ENCODE results near the gene PLXNC1.
A peak's percentile ranks its signal among the peaks of the same experiment; 100 is the strongest.

PLXNC1 gene

GRCh38 chr12:94202245-94203180 lies 54.1 kb downstream of the PLXNC1 start:
- no peak for DNase-seq (ENCODE audit: low read depth in 1 of 2, low spot score in 1 of 2)

- no peak for DNase-seq (ENCODE audit: low read depth in 1 of 2, low spot score in 1 of 2)
These were observed 54.8 kb downstream of the PLXNC1 start for GRCh38 chr12:94203181-94203546.

GRCh38 chr12:94203796-94204195 lies 55.4 kb downstream of the PLXNC1 start:
- no peak for DNase-seq (ENCODE audit: low read depth in 1 of 2, low spot score in 1 of 2)

GRCh38 chr12:94204499-94205247 lies 56.3 kb downstream of the PLXNC1 start:
- DNase-seq (ENCODE audit: low read depth in 1 of 2, low spot score in 1 of 2), result no peak

GRCh38 chr12:94205822-94206221 lies 57.4 kb downstream of the PLXNC1 start:
- DNase-seq (ENCODE audit: low read depth in 1 of 2, low spot score in 1 of 2), result no peak

- no peak for DNase-seq (ENCODE audit: low read depth in 1 of 2, low spot score in 1 of 2)
These were observed 58.5 kb downstream of the PLXNC1 start for GRCh38 chr12:94206886-94207285.

GRCh38 chr12:94207467-94207848 lies 59.1 kb downstream of the PLXNC1 start:
- DNase-seq (ENCODE audit: low read depth in 1 of 2, low spot score in 1 of 2), result no peak

GRCh38 chr12:94207849-94208621 lies 59.7 kb downstream of the PLXNC1 start:
- DNase-seq (ENCODE audit: low read depth in 1 of 2, low spot score in 1 of 2), result peak; percentile 4 to 41

GRCh38 chr12:94208622-94208966 lies 60.2 kb downstream of the PLXNC1 start:
- peak; percentile 16 to 33 for DNase-seq (ENCODE audit: low read depth in 1 of 2, low spot score in 1 of 2)

- no peak for DNase-seq (ENCODE audit: low read depth in 1 of 2, low spot score in 1 of 2)
These were observed 60.9 kb downstream of the PLXNC1 start for GRCh38 chr12:94209240-94209639.

GRCh38 chr12:94211021-94211420 lies 62.6 kb downstream of the PLXNC1 start:
- DNase-seq (ENCODE audit: low read depth in 1 of 2, low spot score in 1 of 2), result no peak

- no peak for DNase-seq (ENCODE audit: low read depth in 1 of 2, low spot score in 1 of 2)
These were observed 69.9 kb downstream of the PLXNC1 start for GRCh38 chr12:94218233-94218632.

- DNase-seq (ENCODE audit: low read depth in 1 of 2, low spot score in 1 of 2), result no peak
These were observed 71.4 kb downstream of the PLXNC1 start for GRCh38 chr12:94219622-94220302.

- no peak for DNase-seq (ENCODE audit: low read depth in 1 of 2, low spot score in 1 of 2)
These were observed 72.4 kb downstream of the PLXNC1 start for GRCh38 chr12:94220804-94221203.

- no peak for DNase-seq (ENCODE audit: low read depth in 1 of 2, low spot score in 1 of 2)
These were observed 74.1 kb downstream of the PLXNC1 start for GRCh38 chr12:94222351-94223084.

GRCh38 chr12:94223842-94224241 lies 75.5 kb downstream of the PLXNC1 start:
- DNase-seq (ENCODE audit: low read depth in 1 of 2, low spot score in 1 of 2), result no peak

- DNase-seq (ENCODE audit: low read depth in 1 of 2, low spot score in 1 of 2), result no peak
These were observed 77.1 kb downstream of the PLXNC1 start for GRCh38 chr12:94225506-94225905.

- DNase-seq (ENCODE audit: low read depth in 1 of 2, low spot score in 1 of 2), result no peak
These were observed 77.7 kb downstream of the PLXNC1 start for GRCh38 chr12:94225947-94226630.

- DNase-seq (ENCODE audit: low read depth in 1 of 2, low spot score in 1 of 2), result no peak
These were observed 78.7 kb downstream of the PLXNC1 start for GRCh38 chr12:94227066-94227465.

GRCh38 chr12:94228488-94228907 lies 80.1 kb downstream of the PLXNC1 start:
- DNase-seq (ENCODE audit: low read depth in 1 of 2, low spot score in 1 of 2), result no peak

Data from activated CD4-positive, alpha-beta T cell treated with anti-CD3 and anti-CD28 coated beads, Interleukin-2, amount 50 U/mL, for 24 hours (primary cell).